Activated naive CD4-positive, alpha-beta T cell treated with anti-CD3 and anti-CD28 coated beads, Interleukin-2, amount 50 U/mL, for 72 hours (primary cell): ENCODE measurements around the gene AGGF1. TPM values are rescaled to one million over a fixed set of nuclear protein-coding genes. Genes with fewer than 3 reads are reported as not detected.
"Not testable (repeated sequence)": the region's sequence is repeated elsewhere in the genome, so short reads cannot be mapped to it uniquely, and the experiment has no call there.

Experiments
- ATAC-seq, 2 donors: fragments of 150-1000 bp; cut with Tn5 transposase; 2 replicates each; pipeline ENCODE4 v1.10.0; 2021; ENCODE audit warnings: mild to moderate bottlenecking in 2 of 2, moderate library complexity in 2 of 2
- DNase-seq, 2 donors: peaks; one replicate each; pipeline ENCODE4 v3.0.0; 2021 to 2022; ENCODE audit warnings: low spot score in 2 of 2
- H3K27ac Mint-ChIP-seq, 2 donors: one replicate each; pipeline ENCODE4 v1.8.0; 2022; ENCODE audit warnings: mild to moderate bottlenecking in 2 of 2, mixed read lengths in 2 of 2
- H3K36me3 Mint-ChIP-seq, 2 donors: one replicate each; pipeline ENCODE4 v1.8.0; 2022; ENCODE audit warnings: mixed read lengths in 2 of 2
- H3K9me3 Mint-ChIP-seq, 2 donors: one replicate each; pipeline ENCODE4 v1.8.0; 2022; ENCODE audit warnings: mixed read lengths in 2 of 2
- total RNA-seq, 2 donors: library from RNA; stranded (reverse); gene quantifications; one replicate each; pipeline ENCODE4 v1.2.3, GENCODE V29; 2022

Gene AGGF1
- total RNA-seq, 2 donors from 2014 or later: 19.6 to 25.6 TPM

GRCh38 chr5:77073667-77074066 is 43.5 kb downstream of the AGGF1 start:
- Mint-ChIP-seq H3K27ac (no peak overlapping the region), H3K36me3 (peaks cover 5 to 6% of the 10 kb centered on the region in 2 donors), H3K9me3 (no peaks in the 10 kb centered on the region)
- ATAC-seq (no peak), DNase-seq (no peak)

GRCh38 chr5:77074745-77075144 is 44.5 kb downstream of the AGGF1 start:
- Mint-ChIP-seq H3K27ac (no peak overlapping the region), H3K9me3 (no peaks in the 10 kb centered on the region), H3K36me3 (no peaks in the 10 kb centered on the region)
- DNase-seq (no peak), ATAC-seq (no peak)

GRCh38 chr5:77076961-77077828 is 47.0 kb downstream of the AGGF1 start:
- ATAC-seq: peak; percentile 89 to 91
- H3K36me3 Mint-ChIP-seq: no peaks in the 10 kb centered on the region
- H3K27ac Mint-ChIP-seq: no peak overlapping the region
- H3K9me3 Mint-ChIP-seq: peaks cover 0 to under 1% of the 10 kb centered on the region in 2 donors
- peak; percentile 64 to 73 for DNase-seq

- peaks cover 0 to 4% of the 10 kb centered on the region in 2 donors for H3K9me3 Mint-ChIP-seq
- no peaks in the 10 kb centered on the region for H3K36me3 Mint-ChIP-seq
- H3K27ac Mint-ChIP-seq: no peak overlapping the region
- ATAC-seq: no peak
- no peak for DNase-seq
Measured at GRCh38 chr5:77077829-77078176, 47.6 kb downstream of the AGGF1 start.

- H3K36me3 Mint-ChIP-seq, ATAC-seq, H3K9me3 Mint-ChIP-seq, DNase-seq, H3K27ac Mint-ChIP-seq: not testable (repeated sequence)
Measured at GRCh38 chr5:77080479-77080878, 50.3 kb downstream of the AGGF1 start.

GRCh38 chr5:77080905-77081304 is 50.7 kb downstream of the AGGF1 start:
- H3K9me3 Mint-ChIP-seq: peaks cover 0 to 4% of the 10 kb centered on the region in 2 donors
- no peak overlapping the region for H3K27ac Mint-ChIP-seq
- DNase-seq (no peak), ATAC-seq (no peak)
- no peaks in the 10 kb centered on the region for H3K36me3 Mint-ChIP-seq

GRCh38 chr5:77082280-77082679 is 52.1 kb downstream of the AGGF1 start:
- ATAC-seq: no peak
- Mint-ChIP-seq H3K36me3 (no peaks in the 10 kb centered on the region), H3K9me3 (peaks cover 0 to 4% of the 10 kb centered on the region in 2 donors), H3K27ac (no peak overlapping the region)
- DNase-seq: no peak

- Mint-ChIP-seq H3K27ac (no peak overlapping the region), H3K36me3 (no peaks in the 10 kb centered on the region), H3K9me3 (peaks cover 0 to 4% of the 10 kb centered on the region in 2 donors)
- no peak for ATAC-seq
- no peak for DNase-seq
Measured at GRCh38 chr5:77083088-77083487, 52.9 kb downstream of the AGGF1 start.

GRCh38 chr5:77086368-77086688 is 56.1 kb downstream of the AGGF1 start:
- peaks cover 0 to 4% of the 10 kb centered on the region in 2 donors for H3K36me3 Mint-ChIP-seq
- DNase-seq: no peak
- ATAC-seq: no peak
- H3K9me3 Mint-ChIP-seq: peaks cover 0 to 4% of the 10 kb centered on the region in 2 donors
- peak overlapping the region in 1 of 2 donors; percentile 59 for H3K27ac Mint-ChIP-seq

GRCh38 chr5:77086689-77087483 is 56.7 kb downstream of the AGGF1 start, which contains the start of gene ZBED3:
TSS of gene ZBED3 (minus strand) at chr5:77087285. CDS start at chr5:77077878, 9,407 bp downstream.
- peaks cover 0 to 4% of the 10 kb centered on the region in 2 donors for H3K9me3 Mint-ChIP-seq
- peak within 1 kb of the TSS; percentile 59 to 87 for H3K27ac Mint-ChIP-seq
- peaks cover 0 to 4% of the 10 kb centered on the region in 2 donors for H3K36me3 Mint-ChIP-seq
- peak; percentile 79 to 81 for ATAC-seq
- DNase-seq: peak; percentile 41 to 61

- H3K36me3 Mint-ChIP-seq: peaks cover 0 to 4% of the 10 kb centered on the region in 2 donors
- H3K27ac Mint-ChIP-seq: peak overlapping the region in 1 of 2 donors; percentile 87
- ATAC-seq (peak in 1 of 2 donors; percentile 42), DNase-seq (no peak)
- H3K9me3 Mint-ChIP-seq: no peaks in the 10 kb centered on the region
Measured at GRCh38 chr5:77087484-77088261, 57.5 kb downstream of the AGGF1 start.

GRCh38 chr5:77095189-77095588 is 65.0 kb downstream of the AGGF1 start:
- no peaks in the 10 kb centered on the region for H3K36me3 Mint-ChIP-seq
- ATAC-seq (no peak), DNase-seq (no peak)
- no peaks in the 10 kb centered on the region for H3K9me3 Mint-ChIP-seq
- H3K27ac Mint-ChIP-seq: no peak overlapping the region

GRCh38 chr5:77101298-77101697 is 71.1 kb downstream of the AGGF1 start:
- ATAC-seq: peak; percentile 33 to 67
- H3K36me3 Mint-ChIP-seq: no peaks in the 10 kb centered on the region
- no peak for DNase-seq
- H3K27ac Mint-ChIP-seq: no peak overlapping the region
- H3K9me3 Mint-ChIP-seq: no peaks in the 10 kb centered on the region

- no peak overlapping the region for H3K27ac Mint-ChIP-seq
- DNase-seq (no peak), ATAC-seq (no peak)
- H3K36me3 Mint-ChIP-seq: no peaks in the 10 kb centered on the region
- H3K9me3 Mint-ChIP-seq: no peaks in the 10 kb centered on the region
Measured at GRCh38 chr5:77102549-77102948, 72.3 kb downstream of the AGGF1 start.

GRCh38 chr5:77103457-77103856 is 73.3 kb downstream of the AGGF1 start:
- Mint-ChIP-seq H3K36me3 (no peaks in the 10 kb centered on the region), H3K9me3 (no peaks in the 10 kb centered on the region), H3K27ac (no peak overlapping the region)
- no peak for DNase-seq
- no peak for ATAC-seq

GRCh38 chr5:77104813-77105212 is 74.6 kb downstream of the AGGF1 start:
- H3K36me3 Mint-ChIP-seq: no peaks in the 10 kb centered on the region
- no peak for DNase-seq
- ATAC-seq: peak in 1 of 2 donors; percentile 61
- H3K9me3 Mint-ChIP-seq: no peaks in the 10 kb centered on the region
- H3K27ac Mint-ChIP-seq: no peak overlapping the region

- not testable (repeated sequence) for H3K27ac Mint-ChIP-seq, H3K36me3 Mint-ChIP-seq
Measured at GRCh38 chr5:77107035-77107434, 76.8 kb downstream of the AGGF1 start.

More at GRCh38 chr5:77107035-77107434, 76.8 kb downstream of the AGGF1 start:
- not testable (repeated sequence) for ATAC-seq, DNase-seq, H3K9me3 Mint-ChIP-seq
